CD4-positive, alpha-beta T cell treated with Interleukin-10 for 1 hour (primary cell): ENCODE data around the gene SLC25A3.
"Not testable (repeated sequence)": the region's sequence is repeated elsewhere in the genome, so short reads cannot be mapped to it uniquely, and the experiment has no call there.

Experiments used
- DNase-seq: peaks from one replicate; pipeline ENCODE4 v3.0.0-alpha.2; 2020

SLC25A3 gene

GRCh38 chr12:98595243-98595988 lies 1.9 kb downstream of the SLC25A3 start:
- peak; percentile 48 for DNase-seq

DNA sequence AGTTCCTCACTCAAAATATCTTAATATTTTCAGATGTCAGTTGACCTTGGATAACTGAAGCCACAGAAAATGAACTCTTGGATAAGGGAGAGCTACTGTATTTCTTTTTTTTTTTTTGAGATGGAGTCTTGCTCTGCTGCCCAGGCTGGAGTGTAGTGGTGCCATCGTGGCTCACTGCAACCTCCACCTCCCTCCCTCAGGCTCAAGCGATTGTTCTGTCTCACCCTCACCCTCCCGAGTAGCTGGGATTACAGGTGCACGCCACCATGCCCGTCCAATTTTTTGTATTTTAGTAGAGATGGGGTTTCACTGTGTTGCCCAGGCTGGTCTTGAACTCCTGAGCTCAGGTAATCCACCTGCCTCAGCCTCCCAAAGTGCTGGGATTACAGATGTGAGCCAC lies 3.8 kb downstream of the SLC25A3 start:
- DNase-seq = not testable (repeated sequence)

- DNase-seq = no peak
Observed at GRCh38 chr12:98601924-98602323, 8.4 kb downstream of the SLC25A3 start.

- no peak for DNase-seq
Observed at GRCh38 chr12:98606359-98606988, 13.0 kb downstream of the SLC25A3 start.

GRCh38 chr12:98610596-98610995 lies 17.1 kb downstream of the SLC25A3 start:
- no peak for DNase-seq

DNA sequence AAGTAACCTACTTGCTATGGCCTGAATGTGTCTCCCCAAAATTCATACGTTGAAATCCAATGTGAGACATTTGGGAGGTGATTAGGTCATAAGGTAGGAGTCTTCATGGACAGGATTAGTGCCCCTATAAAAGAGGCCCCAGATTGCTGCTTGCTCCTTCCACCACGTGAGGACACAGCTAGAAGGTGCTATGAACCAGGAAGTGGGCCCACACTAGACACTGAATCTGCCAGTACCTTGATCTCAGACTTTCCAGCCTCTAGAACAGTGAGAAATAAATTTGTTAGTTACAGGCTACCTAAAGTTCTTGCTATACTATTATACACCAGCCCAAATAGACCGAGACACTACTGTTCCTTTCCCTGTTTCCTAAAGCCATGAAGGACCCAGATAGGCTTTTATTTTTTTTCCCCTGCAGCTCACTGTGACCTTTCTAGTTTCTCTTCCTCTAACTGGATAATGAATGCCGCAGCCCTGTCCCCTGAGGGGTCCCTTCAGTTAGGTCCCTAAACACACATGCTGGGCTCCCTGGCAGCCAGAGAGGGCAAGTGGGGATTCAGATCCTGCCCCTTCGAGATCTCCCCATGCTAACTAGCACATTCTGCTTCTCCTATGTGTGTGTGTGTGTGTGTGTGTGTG lies 19.3 kb downstream of the SLC25A3 start:
- no peak for DNase-seq

DNA sequence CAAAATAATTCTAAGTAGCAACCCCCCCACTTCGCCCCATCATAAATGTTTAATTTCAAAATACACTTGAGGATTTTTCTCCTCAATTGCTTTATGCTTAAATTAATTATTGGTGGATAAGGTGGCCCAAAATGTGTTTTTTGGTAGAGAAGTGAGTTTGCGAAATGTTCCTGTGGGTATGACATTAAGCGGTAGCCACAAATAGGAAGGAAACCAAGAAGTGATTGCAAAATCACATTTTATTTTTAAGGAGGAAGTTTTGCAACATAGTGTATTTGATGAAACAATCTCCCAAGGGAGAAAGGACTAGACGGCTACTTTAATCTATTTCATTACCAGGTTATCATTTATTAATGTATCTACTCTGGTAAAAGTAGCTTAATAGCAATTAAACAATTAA lies 25.5 kb downstream of the SLC25A3 start:
- no peak for DNase-seq

DNA sequence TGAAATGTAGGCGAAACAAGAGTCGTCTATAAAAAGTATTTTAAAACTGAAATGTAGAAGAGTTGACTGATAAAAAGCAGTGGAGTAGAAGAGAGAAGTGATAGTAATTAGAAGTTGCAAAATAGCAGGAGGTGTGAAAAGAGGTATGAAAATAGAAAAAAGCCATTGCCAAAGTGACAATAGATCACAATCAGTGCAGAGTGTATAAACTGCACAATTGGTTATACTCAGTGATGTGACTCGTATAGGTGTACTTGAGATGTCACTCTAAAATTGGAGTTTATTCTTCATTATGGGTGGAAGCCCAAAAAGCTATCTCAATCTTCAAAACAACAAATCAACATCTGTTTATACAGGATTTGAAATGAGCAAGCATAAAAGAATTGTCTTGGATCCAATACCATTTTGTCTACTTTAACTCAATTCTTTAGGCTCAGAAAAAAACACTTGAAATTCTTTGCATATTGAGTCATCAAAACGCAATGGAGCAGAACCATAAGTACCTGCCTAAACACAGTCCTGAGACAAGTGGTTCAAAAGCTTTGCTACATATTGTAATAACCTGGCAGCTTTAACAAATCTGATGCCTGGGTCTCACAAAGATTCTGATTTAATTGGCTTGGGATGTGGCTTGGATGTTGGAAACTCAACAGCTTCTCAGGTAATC lies 42.3 kb downstream of the SLC25A3 start:
- DNase-seq = no peak

- no peak for DNase-seq
Observed at GRCh38 chr12:98637068-98637467, 43.6 kb downstream of the SLC25A3 start.

DNA sequence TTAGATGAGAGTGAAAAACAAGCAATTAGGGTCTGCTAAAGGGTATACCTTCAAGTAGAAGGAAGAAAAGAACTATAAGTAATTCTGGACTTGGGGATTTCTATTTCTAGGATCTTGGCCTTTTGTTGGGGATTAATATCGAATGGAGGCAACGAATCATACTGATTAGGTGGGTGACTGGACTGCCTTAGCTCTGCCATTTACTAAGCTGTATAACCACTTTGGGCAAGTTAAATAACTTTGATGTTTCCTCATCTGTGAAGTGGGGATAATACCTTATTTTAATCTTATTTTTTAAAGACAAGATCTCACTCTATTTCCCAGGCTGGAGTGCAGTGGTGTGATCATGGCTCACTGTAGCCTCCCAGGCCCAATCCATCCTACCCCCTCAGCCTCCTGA lies 44.5 kb downstream of the SLC25A3 start:
- no peak for DNase-seq

- DNase-seq = no peak
Observed at GRCh38 chr12:98639491-98639890, 46.0 kb downstream of the SLC25A3 start.

- not testable (repeated sequence) for DNase-seq
Observed at GRCh38 chr12:98642801-98643200, 49.3 kb downstream of the SLC25A3 start.

GRCh38 chr12:98644433-98644711 lies 50.9 kb downstream of the SLC25A3 start:
- no peak for DNase-seq

DNA sequence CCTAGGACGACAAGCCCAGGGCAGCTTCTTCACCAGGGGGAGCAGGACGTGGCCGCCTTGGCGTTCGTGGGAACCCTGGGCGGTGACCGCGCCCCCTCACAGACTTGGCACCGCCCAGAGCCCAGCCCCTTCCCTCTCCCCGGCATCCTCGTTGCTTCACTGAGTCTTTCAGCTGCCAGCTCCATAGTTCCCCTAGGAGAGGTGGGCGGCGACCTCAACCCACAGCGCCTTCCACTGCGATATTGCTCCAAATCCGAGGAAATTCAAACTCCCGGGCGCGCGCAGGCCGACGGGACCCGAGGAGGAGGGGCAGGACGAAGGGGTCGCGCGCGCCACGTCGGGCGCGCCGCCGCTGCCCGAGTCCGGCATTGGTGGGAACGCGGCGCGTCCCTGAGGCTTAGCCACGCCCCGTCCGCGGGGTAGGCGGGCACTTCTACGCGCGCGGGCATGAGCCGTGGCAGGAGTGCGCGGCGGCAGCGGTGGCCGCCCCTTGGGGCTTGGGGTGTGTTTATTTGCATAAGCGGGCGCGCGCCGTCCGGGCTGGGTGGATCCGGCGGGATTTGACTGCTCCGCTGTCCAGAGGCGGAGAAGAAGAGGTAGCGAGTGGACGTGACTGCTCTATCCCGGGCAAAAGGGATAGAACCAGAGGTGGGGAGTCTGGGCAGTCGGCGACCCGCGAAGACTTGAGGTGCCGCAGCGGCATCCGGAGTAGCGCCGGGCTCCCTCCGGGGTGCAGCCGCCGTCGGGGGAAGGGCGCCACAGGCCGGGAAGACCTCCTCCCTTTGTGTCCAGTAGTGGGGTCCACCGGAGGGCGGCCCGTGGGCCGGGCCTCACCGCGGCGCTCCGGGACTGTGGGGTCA lies 51.5 kb downstream of the SLC25A3 start, which contains the start of the genes APAF1 and IKBIP:
TSS of gene APAF1 (plus strand) at position 579 of the 860 bp plus-strand sequence. CDS start 3,070 bp downstream, outside the sequence.
TSS of gene IKBIP (minus strand) at position 77 of the 860 bp plus-strand sequence. CDS start 87 bp downstream, outside the sequence.
- peak; percentile 96 for DNase-seq

DNA sequence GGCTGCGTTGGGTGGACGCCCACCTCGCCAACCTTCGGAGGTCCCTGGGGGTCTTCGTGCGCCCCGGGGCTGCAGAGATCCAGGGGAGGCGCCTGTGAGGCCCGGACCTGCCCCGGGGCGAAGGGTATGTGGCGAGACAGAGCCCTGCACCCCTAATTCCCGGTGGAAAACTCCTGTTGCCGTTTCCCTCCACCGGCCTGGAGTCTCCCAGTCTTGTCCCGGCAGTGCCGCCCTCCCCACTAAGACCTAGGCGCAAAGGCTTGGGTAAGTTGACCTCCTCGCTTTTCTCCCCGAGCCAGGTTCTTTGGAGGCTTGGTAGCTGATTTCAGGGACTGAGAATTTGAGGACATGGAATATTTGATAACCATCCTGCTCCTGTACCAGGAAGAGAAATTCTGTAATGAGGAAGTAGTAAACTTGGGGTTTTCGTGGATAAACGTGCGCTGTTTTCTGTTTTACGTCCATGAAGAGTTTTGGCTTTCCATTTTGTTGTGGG lies 52.1 kb downstream of the SLC25A3 start:
- peak; percentile 7 for DNase-seq

DNA sequence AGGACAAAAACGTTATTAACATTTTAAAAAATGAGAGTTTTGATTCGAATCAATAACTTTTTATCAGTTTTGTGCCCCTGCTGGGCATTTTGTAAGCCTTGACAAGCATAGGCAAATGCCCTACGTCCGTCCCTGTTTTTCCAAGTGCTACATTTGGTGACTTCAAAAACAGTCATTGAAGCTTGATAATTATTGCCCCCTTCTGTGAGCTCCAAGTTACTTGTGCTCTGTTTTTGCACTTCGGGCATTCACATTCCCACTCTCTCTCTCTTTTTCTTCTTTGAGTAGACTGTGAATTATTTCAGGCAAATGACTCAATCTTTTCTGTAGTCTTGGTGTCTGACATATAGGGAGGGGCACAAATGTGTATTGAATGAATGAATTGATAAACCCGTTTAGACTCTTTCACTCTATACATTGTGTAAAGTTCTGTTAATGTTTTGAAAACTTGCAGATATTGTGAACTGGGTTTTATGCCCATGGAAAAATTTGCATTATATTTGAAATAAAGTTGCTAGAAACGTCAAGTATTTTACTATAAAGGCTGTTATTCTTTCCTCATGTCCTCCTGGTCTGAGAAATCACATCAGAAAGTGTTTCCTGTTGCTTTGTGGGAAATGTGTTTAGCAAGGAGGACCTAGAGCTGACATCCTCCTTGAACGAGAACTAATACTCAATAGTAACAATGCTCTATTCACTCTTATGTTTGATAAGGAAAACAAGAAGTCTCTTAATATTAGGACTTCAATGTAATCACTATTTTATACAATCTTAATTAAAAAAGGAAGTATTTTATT lies 53.0 kb downstream of the SLC25A3 start:
- peak; percentile 9 for DNase-seq

- DNase-seq = no peak
Observed at GRCh38 chr12:98651328-98651727, 57.8 kb downstream of the SLC25A3 start.

DNA sequence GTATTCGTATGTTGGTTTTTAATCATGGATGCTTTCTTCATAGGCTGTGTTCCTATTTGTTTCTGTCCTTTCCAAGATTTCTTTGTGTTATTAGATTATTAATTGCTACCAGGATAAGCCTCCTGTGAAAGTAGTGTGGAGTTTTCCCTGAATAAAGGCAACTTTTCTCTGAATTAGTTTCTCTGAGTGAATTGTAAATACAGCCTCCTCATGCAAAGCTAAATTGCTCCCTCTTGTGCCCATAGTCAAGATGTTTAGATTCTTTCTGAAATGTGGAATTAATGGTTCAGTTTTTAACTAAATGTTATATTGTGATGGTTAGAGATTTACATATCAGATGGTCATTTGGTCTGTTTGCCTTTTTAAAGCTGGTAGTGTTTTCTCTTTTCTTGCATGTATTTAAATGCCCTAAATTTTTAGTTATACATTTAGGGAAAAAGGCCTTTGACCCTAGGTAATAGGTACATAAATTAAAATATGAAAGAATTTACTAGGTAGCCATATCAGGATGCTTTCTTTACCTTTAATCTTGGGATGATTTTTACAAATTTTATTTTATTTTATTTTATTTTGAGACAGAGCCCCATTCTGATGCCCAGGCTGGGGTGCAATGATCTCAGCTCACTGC lies 60.5 kb downstream of the SLC25A3 start:
- peak; percentile 65 for DNase-seq
